ENCODE results near the gene SEMA5A.

GRCh38 chr5:9157811-9158210, 388.1 kb downstream of the SEMA5A start:
- TF ChIP-seq CTCF (IDR thresholded peaks at IDR 0.05): no peak
- TF ChIP-seq POLR2A (IDR thresholded peaks at IDR 0.05): no peak

All from lower leg skin (tissue), 3 donors.